Panc1 (cell line): ENCODE measurements around the gene QRICH1.

Source experiments
- CTCF ChIP-seq: fragments of 450-650 bp; IDR thresholded peaks from 2 replicates; pipeline ENCODE4 v1.5.1; 2017; ENCODE audit warnings: mild to moderate bottlenecking
- POLR2AphosphoS5 ChIP-seq: IDR thresholded peaks from 2 replicates; pipeline ENCODE4 v1.6.1; 2012; ENCODE audit warnings: mild to moderate bottlenecking, low read depth, low read length, moderate library complexity
- REST ChIP-seq, 2 experiments: IDR thresholded peaks; 2 replicates each; pipeline ENCODE4 v1.6.1; 2011 to 2012; ENCODE audit warnings: low read depth in 2 of 2, control low read depth in 1 of 2, low read length in 1 of 2, mild to moderate bottlenecking in 1 of 2, moderate library complexity in 1 of 2; ENCODE audit not compliant: insufficient read depth in 1 of 2
- SIN3A ChIP-seq: IDR thresholded peaks from 2 replicates; pipeline ENCODE4 v1.6.1; 2012; ENCODE audit warnings: low read depth, mild to moderate bottlenecking, low read length, moderate library complexity, borderline replicate concordance; ENCODE audit not compliant: insufficient read depth
- TCF7L2 ChIP-seq: IDR thresholded peaks from 2 replicates; pipeline ENCODE4 v1.6.1; 2011; ENCODE audit warnings: mild to moderate bottlenecking, low read depth, low read length, inconsistent platforms

- TF ChIP-seq CTCF (no peak), REST (IDR thresholded peaks at IDR 0.05; ENCODE audit: insufficient read depth in 1 of 2, low read depth in 2 of 2, low read length in 1 of 2) (no peak), POLR2AphosphoS5 (no peak), TCF7L2 (no peak), SIN3A (no peak)
Measured at GRCh38 chr3:49001155-49001554, 92.7 kb downstream of the QRICH1 start.
